Neural cell (in vitro differentiated cells): ENCODE results near the gene TXK. TPM values are rescaled to one million over a fixed set of nuclear protein-coding genes. Genes with fewer than 3 reads are reported as not detected.

Source experiments
- H2AFZ ChIP-seq: fragments of 200-600, 300-800 bp; sonication (generic), shearing (Covaris generic); 2 replicates; pipeline ENCODE4 v1.6.0; 2014; ENCODE audit warnings: low read depth, mild to moderate bottlenecking, antibody characterized with exemption, low read length, moderate library complexity
- H3F3A ChIP-seq: fragments of 200-600 bp; shearing (Covaris generic); 2 replicates; pipeline ENCODE4 v1.6.1; 2016; ENCODE audit warnings: mild to moderate bottlenecking, moderate library complexity, mixed read lengths, antibody characterized with exemption, low read length; ENCODE audit not compliant: insufficient read depth, poor library complexity, severe bottlenecking
- H3K27ac ChIP-seq: fragments of 200-600, 300-800 bp; sonication (generic), shearing (Covaris generic); 2 replicates; pipeline ENCODE4 v1.5.1; 2014; ENCODE audit warnings: mild to moderate bottlenecking, low read length, moderate library complexity
- H3K27me3 ChIP-seq: fragments of 300-800, 200-600 bp; sonication (generic), shearing (Covaris generic); 2 replicates; pipeline ENCODE4 v1.6.0; 2014; ENCODE audit warnings: mild to moderate bottlenecking, low read depth, low read length, moderate library complexity; ENCODE audit not compliant: insufficient read depth
- H3K36me3 ChIP-seq: fragments of 300-800, 200-600 bp; sonication (generic), shearing (Covaris generic); 2 replicates; pipeline ENCODE4 v1.5.1; 2014; ENCODE audit warnings: mild to moderate bottlenecking, antibody characterized with exemption, low read length, moderate library complexity; ENCODE audit not compliant: insufficient read depth
- H3K4me2 ChIP-seq: fragments of 300-800, 200-600 bp; sonication (generic), shearing (Covaris generic); 2 replicates; pipeline ENCODE4 v1.6.0; 2014; ENCODE audit warnings: mild to moderate bottlenecking, low read length
- H3K4me3 ChIP-seq: fragments of 300-800, 200-600 bp; sonication (generic), shearing (Covaris generic); 2 replicates; pipeline ENCODE4 v1.5.1; 2014; ENCODE audit warnings: mild to moderate bottlenecking, low read length, moderate library complexity
- H3K79me2 ChIP-seq: fragments of 200-600 bp; shearing (Covaris generic); replicated peaks from 2 replicates; pipeline ENCODE4 v1.6.0; 2014; ENCODE audit warnings: mild to moderate bottlenecking, low read length, moderate library complexity; ENCODE audit not compliant: insufficient read depth
- H3K9ac ChIP-seq: fragments of 300-800, 200-600 bp; sonication (generic), shearing (Covaris generic); 2 replicates; pipeline ENCODE4 v1.6.1; 2016; ENCODE audit warnings: mild to moderate bottlenecking, low read length, mixed read lengths
- H3K9me2 ChIP-seq: fragments of 200-600 bp; shearing (Covaris generic); 2 replicates; pipeline ENCODE4 v1.6.1; 2016; ENCODE audit warnings: mild to moderate bottlenecking, low read length, mixed read lengths; ENCODE audit not compliant: insufficient read depth
- H3K9me3 ChIP-seq: fragments of 200-600, 300-800 bp; sonication (generic), shearing (Covaris generic); 2 replicates; pipeline ENCODE4 v1.6.1; 2016; ENCODE audit warnings: mild to moderate bottlenecking, mixed run types, low read length, moderate library complexity, mixed read lengths
- H4K20me1 ChIP-seq: fragments of 200-600 bp; shearing (Covaris generic); 2 replicates; pipeline ENCODE4 v1.6.1; 2016; ENCODE audit warnings: mild to moderate bottlenecking, mixed run types; ENCODE audit not compliant: insufficient read depth
- CTCF ChIP-seq: fragments of 450-650 bp; IDR thresholded peaks from 2 replicates; pipeline ENCODE4 v1.5.1; 2014; ENCODE audit warnings: antibody characterized with exemption, mild to moderate bottlenecking, moderate library complexity; ENCODE audit not compliant: poor library complexity, severe bottlenecking
- EP300 ChIP-seq: fragments of 450-650 bp; conservative IDR thresholded peaks from 2 replicates; pipeline ENCODE4 v1.6.1; 2014; ENCODE audit warnings: antibody characterized with exemption, mild to moderate bottlenecking, moderate library complexity; ENCODE audit not compliant: poor library complexity, severe bottlenecking
- EZH2 ChIP-seq: fragments of 200-600, 300-800 bp; shearing (Covaris generic), sonication (generic); IDR thresholded peaks from 2 replicates; pipeline ENCODE4 v1.6.1; 2014; ENCODE audit warnings: antibody characterized with exemption, low read length, borderline replicate concordance, mild to moderate bottlenecking; ENCODE audit not compliant: insufficient read depth, poor library complexity, severe bottlenecking
- MXI1 ChIP-seq: fragments of 450-650 bp; conservative IDR thresholded peaks from 2 replicates; pipeline ENCODE4 v1.6.1; 2014; ENCODE audit warnings: antibody characterized with exemption, mild to moderate bottlenecking; ENCODE audit not compliant: poor library complexity, severe bottlenecking
- POLR2AphosphoS5 ChIP-seq: IDR thresholded peaks from 2 replicates; pipeline ENCODE4 v1.6.1; 2012
- REST ChIP-seq: IDR thresholded peaks from 2 replicates; pipeline ENCODE4 v1.6.1; 2012; ENCODE audit warnings: borderline replicate concordance
- SMC3 ChIP-seq: fragments of 450-650 bp; conservative IDR thresholded peaks from 2 replicates; pipeline ENCODE4 v1.6.1; 2014; ENCODE audit warnings: antibody characterized with exemption, mild to moderate bottlenecking, moderate library complexity; ENCODE audit not compliant: poor library complexity
- TAF1 ChIP-seq: IDR thresholded peaks from 2 replicates; pipeline ENCODE4 v1.6.1; 2012; ENCODE audit warnings: low read depth
- polyA plus RNA-seq: library from polyadenylated mRNA; depleted of rRNA; stranded (reverse); fragments of >200 nt; gene quantifications from 2 replicates; pipeline ENCODE4 v1.2.3, GENCODE V29; 2014

TXK gene
- polyA plus RNA-seq, 1 donor from 2014 or later: not detected

GRCh38 chr4:48025005-48025404, 109.0 kb downstream of the TXK start:
- Histone ChIP-seq H3K27me3 (no peaks in the 10 kb centered on the region), H3F3A (no peaks in the 10 kb centered on the region), H3K4me3 (no peak overlapping the region), H3K36me3 (no peaks in the 10 kb centered on the region), H3K9me3 (no peaks in the 10 kb centered on the region), H2AFZ (no peak overlapping the region), H4K20me1 (no peaks in the 10 kb centered on the region), H3K79me2 (no peaks in the 10 kb centered on the region), H3K9me2 (no peaks in the 10 kb centered on the region), H3K9ac (no peak overlapping the region), H3K27ac (no peak overlapping the region), H3K4me2 (no peak overlapping the region)
- TF ChIP-seq MXI1 (no peak), CTCF (no peak), EP300 (no peak), EZH2 (no peak), REST (no peak), TAF1 (no peak), SMC3 (no peak)

- no peak overlapping the region for H3K27ac ChIP-seq
- no peak overlapping the region for H3K4me2 ChIP-seq
These were observed 109.5 kb downstream of the TXK start for GRCh38 chr4:48024522-48024921.

More at GRCh38 chr4:48024522-48024921, 109.5 kb downstream of the TXK start:
- H3K9ac ChIP-seq: no peak overlapping the region
- TF ChIP-seq POLR2AphosphoS5 (no peak), REST (no peak), SMC3 (no peak)
- no peaks in the 10 kb centered on the region for H3K9me3 ChIP-seq
- H3F3A ChIP-seq: no peaks in the 10 kb centered on the region
- no peak overlapping the region for H3K4me3 ChIP-seq
- no peaks in the 10 kb centered on the region for H4K20me1 ChIP-seq
- peaks cover 2% of the 10 kb centered on the region for H3K27me3 ChIP-seq
- no peaks in the 10 kb centered on the region for H3K36me3 ChIP-seq
- H2AFZ ChIP-seq: no peak overlapping the region
- H3K79me2 ChIP-seq: no peaks in the 10 kb centered on the region
- H3K9me2 ChIP-seq: no peaks in the 10 kb centered on the region
